IMR-90 (cell line): ENCODE data around the gene GPSM3. TPM values are rescaled to one million over a fixed set of nuclear protein-coding genes. Genes with fewer than 3 reads are reported as not detected.
A peak's percentile ranks its signal among the peaks of the same experiment; 100 is the strongest.

ENCODE experiments used
- microRNA-seq, 2 experiments: library from miRNA; stranded (forward) in 1 of 2; unstranded in 1 of 2; fragments of 10-50 nt in 1 of 2; fragments of <30 nt in 1 of 2; gene quantifications in 1 of 2; microRNA quantifications in 1 of 2; one replicate each; pipeline versions ENCODE3 to v1.1.0; 2013 to 2020; ENCODE audit not compliant: insufficient read depth in 1 of 2, insufficient read length in 1 of 2, unreplicated experiment in 1 of 2
- polyA plus RNA-seq, 3 experiments: library from polyadenylated mRNA; depleted of rRNA; stranded (reverse); fragments of >200 nt; gene quantifications; 2 replicates each; pipeline ENCODE4 v1.2.3, GENCODE V29; 2012; ENCODE audit warnings: low replicate concordance in 1 of 3
- small RNA-seq, 5 experiments: library from RNA; depleted of rRNA; stranded (forward); fragments of <200 nt; gene quantifications; one replicate each; pipeline ENCODE3, GENCODE V24; 2012
- total RNA-seq: library from RNA; depleted of rRNA; stranded (reverse); fragments of >200 nt; gene quantifications from 2 replicates; pipeline ENCODE4 v1.2.3, GENCODE V29; 2012; rRNA removed

GPSM3 gene
- total and polyA plus RNA-seq, 2 of the 4 experiments (the other 2 are of a cell fraction) = 3.0 to 9.8 TPM

Small RNA genes lying within 50 kb of the gene (microRNA-seq; reads per million reads assigned to microRNA genes)
- gene AL662884.1 (ENCODE audit: insufficient read depth, insufficient read length) (not detected), gene MIR6721 (ENCODE audit: unreplicated experiment) (4.7 reads per million, percentile 8 among the genes with 10 or more reads in this experiment), gene MIR6833 (ENCODE audit: insufficient read depth in 1 of 2, insufficient read length in 1 of 2, unreplicated experiment in 1 of 2) (0 reads per million in 2 experiments)

Small RNA genes lying within 50 kb of the gene (small RNA-seq; reads per million reads assigned to genes)
- gene AL662884.1 (0 reads per million in 5 experiments), gene MIR6833 (0 to 0.04 (median 0) reads per million in 5 experiments)

Other genes starting within 250 kb of the GPSM3 start
- 1.4 and 1.8 TPM in 2 replicates for gene CFB, start 246.5 kb downstream of the GPSM3 start, total RNA-seq
- gene CFB, start 246.5 kb downstream of the GPSM3 start, polyA plus RNA-seq (2012; rRNA removed) = 5.8 and 6.1 TPM in 2 replicates
- 76.0 and 90.8 TPM in 2 replicates for gene NELFE, start 233.7 kb downstream of the GPSM3 start, total RNA-seq
- gene NELFE, start 233.7 kb downstream of the GPSM3 start, polyA plus RNA-seq (2012; rRNA removed) = 63.6 and 65.4 TPM in 2 replicates
- gene SKIC2, start 233.5 kb downstream of the GPSM3 start, total RNA-seq = 30.6 and 34.7 TPM in 2 replicates
- 46.0 and 46.3 TPM in 2 replicates for gene SKIC2, start 233.5 kb downstream of the GPSM3 start, polyA plus RNA-seq (2012; rRNA removed)
- gene DXO, start 220.5 kb downstream of the GPSM3 start, total RNA-seq = 7.8 and 9.3 TPM in 2 replicates
- 21.4 and 22.1 TPM in 2 replicates for gene DXO, start 220.5 kb downstream of the GPSM3 start, polyA plus RNA-seq (2012; rRNA removed)
- gene C4A, start 210.6 kb downstream of the GPSM3 start, total RNA-seq = 0.83 and 0.90 TPM in 2 replicates
- gene C4A, start 210.6 kb downstream of the GPSM3 start, polyA plus RNA-seq (2012; rRNA removed) = 3.6 and 3.8 TPM in 2 replicates
- gene C4B, start 177.8 kb downstream of the GPSM3 start, total RNA-seq = 0.54 and 0.56 TPM in 2 replicates
- gene C4B, start 177.8 kb downstream of the GPSM3 start, polyA plus RNA-seq (2012; rRNA removed) = 4.2 and 4.4 TPM in 2 replicates
- gene CYP21A2, start 154.2 kb downstream of the GPSM3 start, total RNA-seq = not detected in 2 replicates
- gene CYP21A2, start 154.2 kb downstream of the GPSM3 start, polyA plus RNA-seq (2012; rRNA removed) = 0.03 and 0.10 TPM in 2 replicates
- under 0.01 TPM in 1 of 2 replicates, not detected in the other for gene TNXB, start 83.3 kb downstream of the GPSM3 start, total RNA-seq
- gene TNXB, start 83.3 kb downstream of the GPSM3 start, polyA plus RNA-seq (2012; rRNA removed) = 0.05 and 0.42 TPM in 2 replicates
- gene ATF6B, start 64.4 kb downstream of the GPSM3 start, total RNA-seq = 5.3 and 7.9 TPM in 2 replicates
- gene ATF6B, start 64.4 kb downstream of the GPSM3 start, polyA plus RNA-seq (2012; rRNA removed) = 62.6 and 69.6 TPM in 2 replicates
- 5.8 and 5.9 TPM in 2 replicates for gene FKBPL, start 62.4 kb downstream of the GPSM3 start, total RNA-seq
- 3.4 and 3.6 TPM in 2 replicates for gene FKBPL, start 62.4 kb downstream of the GPSM3 start, polyA plus RNA-seq (2012; rRNA removed)
- gene PRRT1, start 40.7 kb downstream of the GPSM3 start, total RNA-seq = not detected in 2 replicates
- 0.87 and 0.99 TPM in 2 replicates for gene PRRT1, start 40.7 kb downstream of the GPSM3 start, polyA plus RNA-seq (2012; rRNA removed)
- 2.2 and 3.2 TPM in 2 replicates for gene PPT2, start 38.5 kb downstream of the GPSM3 start, total RNA-seq
- 16.2 and 18.7 TPM in 2 replicates for gene PPT2, start 38.5 kb downstream of the GPSM3 start, polyA plus RNA-seq (2012; rRNA removed)
- gene EGFL8, start 28.0 kb downstream of the GPSM3 start, total RNA-seq = 0.18 and 0.28 TPM in 2 replicates
- gene EGFL8, start 28.0 kb downstream of the GPSM3 start, polyA plus RNA-seq (2012; rRNA removed) = 4.7 and 5.7 TPM in 2 replicates
- 27.2 TPM in 2 replicates for gene AGPAT1, start 16.6 kb downstream of the GPSM3 start, total RNA-seq
- 116 and 126 TPM in 2 replicates for gene AGPAT1, start 16.6 kb downstream of the GPSM3 start, polyA plus RNA-seq (2012; rRNA removed)
- gene RNF5, start 14.2 kb downstream of the GPSM3 start, total RNA-seq = 18.8 and 28.1 TPM in 2 replicates
- gene RNF5, start 14.2 kb downstream of the GPSM3 start, polyA plus RNA-seq (2012; rRNA removed) = 34.1 and 41.4 TPM in 2 replicates
- 0.18 and 0.28 TPM in 2 replicates for gene AGER, start 8.4 kb downstream of the GPSM3 start, total RNA-seq
- gene AGER, start 8.4 kb downstream of the GPSM3 start, polyA plus RNA-seq (2012; rRNA removed) = 4.2 and 4.9 TPM in 2 replicates
- 13.9 and 17.7 TPM in 2 replicates for gene PBX2, start 2.4 kb downstream of the GPSM3 start, total RNA-seq
- 56.8 and 58.0 TPM in 2 replicates for gene PBX2, start 2.4 kb downstream of the GPSM3 start, polyA plus RNA-seq (2012; rRNA removed)
- gene NOTCH4, start 31.4 kb upstream of the GPSM3 start, total RNA-seq = 1.3 and 2.2 TPM in 2 replicates
- 0.76 and 0.96 TPM in 2 replicates for gene NOTCH4, start 31.4 kb upstream of the GPSM3 start, polyA plus RNA-seq (2012; rRNA removed)
- not detected in 2 replicates for gene TSBP1, start 179.3 kb upstream of the GPSM3 start, total RNA-seq
- not detected in 2 replicates for gene TSBP1, start 179.3 kb upstream of the GPSM3 start, polyA plus RNA-seq (2012; rRNA removed)
- not detected in 2 replicates for gene BTNL2, start 214.5 kb upstream of the GPSM3 start, total RNA-seq
- not detected in 2 replicates for gene BTNL2, start 214.5 kb upstream of the GPSM3 start, polyA plus RNA-seq (2012; rRNA removed)
- gene HLA-DRA, start 247.2 kb upstream of the GPSM3 start, total RNA-seq = not detected in 2 replicates
- gene HLA-DRA, start 247.2 kb upstream of the GPSM3 start, polyA plus RNA-seq (2012; rRNA removed) = not detected in 2 replicates